NCI-H2107 treated with DMSO at 0.1 percent for 48 hours (cell line): ENCODE measurements around the gene PSMD12.
A peak's percentile ranks its signal among the peaks of the same experiment; 100 is the strongest.
"Not testable (repeated sequence)": the region's sequence is repeated elsewhere in the genome, so short reads cannot be mapped to it uniquely, and the experiment has no call there.

ENCODE experiments used
- DNase-seq: peaks from one replicate; lab custom pipeline; 2025; ENCODE audit not compliant: unreplicated experiment; lab: John Stamatoyannopoulos, UW

The PSMD12 gene

DNA sequence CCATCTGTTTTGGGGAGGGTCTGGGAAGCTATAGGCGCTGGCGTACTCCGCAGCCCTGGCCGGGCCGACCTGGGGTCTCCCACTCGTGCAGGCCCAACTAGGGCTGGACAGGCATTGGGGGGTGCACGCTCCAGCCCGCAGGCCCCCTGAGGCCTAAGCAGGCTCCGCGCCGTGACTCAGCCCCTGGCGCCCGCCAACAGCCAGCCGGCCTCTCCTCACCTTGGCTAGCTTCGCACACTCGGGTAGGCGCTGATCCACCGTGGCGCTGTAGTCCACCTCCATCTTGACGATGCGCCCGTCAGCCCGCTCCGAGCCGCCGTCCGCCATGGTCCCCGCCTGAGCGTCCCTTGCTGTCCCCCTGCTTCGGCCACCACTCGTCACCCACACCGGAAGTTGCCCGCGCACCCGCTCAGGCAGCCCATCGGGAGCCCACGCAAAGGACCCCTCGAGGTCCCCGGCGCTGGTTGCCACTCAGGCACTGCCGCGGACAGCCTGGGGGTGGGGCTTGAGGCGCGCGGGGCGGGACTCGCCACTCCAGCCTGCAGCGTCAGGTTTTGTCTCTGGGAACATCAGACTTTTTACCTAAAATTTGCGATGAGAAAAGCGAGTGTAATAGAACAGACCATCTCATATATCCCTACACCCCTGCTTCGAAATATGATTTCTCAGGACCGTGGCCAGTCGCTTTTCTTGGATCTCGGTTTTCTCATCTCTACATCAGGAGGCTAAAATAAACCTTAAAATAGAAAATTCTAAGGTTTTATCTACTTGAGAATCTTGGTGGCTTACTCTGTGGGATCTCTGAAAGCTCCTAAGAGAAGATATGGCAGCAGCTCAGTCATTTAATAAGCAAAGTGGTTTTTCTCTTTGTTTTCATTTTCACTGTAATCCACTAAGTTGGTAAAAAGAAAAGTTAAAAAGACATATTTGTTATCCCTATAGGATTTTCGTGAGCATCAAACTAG, at the start of gene PSMD12:
Gene PSMD12, minus strand, starts transcription at position 385 of the 965 bp plus-strand sequence. Its CDS starts 58 bp downstream, at position 327.
- DNase-seq = peak; percentile 44

DNA sequence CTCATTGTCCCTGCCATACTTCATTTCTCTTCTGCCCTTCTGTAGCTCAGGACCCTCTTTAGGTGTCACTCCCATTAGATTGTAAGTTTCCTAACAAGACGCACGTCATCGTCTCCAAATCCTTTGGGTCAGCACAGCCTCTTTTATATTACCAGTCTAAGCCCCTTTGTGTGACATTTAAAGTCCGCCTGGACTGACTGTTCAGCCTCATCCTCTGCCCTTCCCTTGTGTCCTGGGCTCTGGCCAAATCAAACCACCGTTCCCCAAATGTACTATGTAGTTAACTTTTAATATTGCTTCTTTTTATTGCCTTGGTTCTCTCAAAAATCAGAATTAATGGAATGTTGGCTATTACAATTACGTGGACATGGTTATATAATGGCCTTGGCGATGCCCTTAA, 48.9 kb upstream of the PSMD12 start:
- DNase-seq = no peak

DNA sequence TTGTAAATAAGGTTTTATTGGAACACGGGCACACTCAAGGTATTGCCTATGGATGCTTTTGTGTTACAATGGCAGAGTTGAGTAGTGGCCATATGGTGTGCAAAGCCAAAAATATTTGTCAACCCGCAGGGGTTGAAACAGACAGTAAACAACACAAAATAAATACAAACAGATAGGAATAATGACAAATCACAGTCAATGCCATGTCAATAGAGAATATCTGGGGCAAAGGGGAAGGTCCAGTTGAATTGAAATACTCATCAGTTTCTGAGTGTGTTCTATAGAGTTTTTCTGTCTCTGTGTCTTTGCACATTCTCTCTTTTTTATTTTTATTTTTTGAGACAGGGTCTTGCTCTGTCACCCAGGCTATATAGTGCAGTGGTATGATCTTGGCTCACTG, 48.2 kb upstream of the PSMD12 start:
- no peak for DNase-seq

DNA sequence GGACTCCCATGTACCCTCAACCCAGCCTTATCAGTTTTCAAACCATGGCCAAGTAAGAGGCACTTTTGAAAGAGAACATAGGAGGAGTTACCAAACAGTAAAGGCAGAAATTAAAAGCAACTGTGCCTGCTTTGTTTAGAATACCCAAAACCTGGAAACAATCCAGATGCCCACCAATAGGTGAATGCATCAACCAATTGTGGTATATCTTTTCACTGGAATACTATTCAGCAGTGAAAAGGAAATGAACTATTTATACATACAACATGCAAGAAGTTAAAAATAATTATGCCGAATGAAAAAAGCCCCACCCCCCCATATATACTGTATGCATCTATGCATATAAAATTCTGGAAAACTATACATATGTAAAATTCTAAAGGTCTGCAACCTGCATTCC, 47.8 kb upstream of the PSMD12 start:
- no peak for DNase-seq

DNA sequence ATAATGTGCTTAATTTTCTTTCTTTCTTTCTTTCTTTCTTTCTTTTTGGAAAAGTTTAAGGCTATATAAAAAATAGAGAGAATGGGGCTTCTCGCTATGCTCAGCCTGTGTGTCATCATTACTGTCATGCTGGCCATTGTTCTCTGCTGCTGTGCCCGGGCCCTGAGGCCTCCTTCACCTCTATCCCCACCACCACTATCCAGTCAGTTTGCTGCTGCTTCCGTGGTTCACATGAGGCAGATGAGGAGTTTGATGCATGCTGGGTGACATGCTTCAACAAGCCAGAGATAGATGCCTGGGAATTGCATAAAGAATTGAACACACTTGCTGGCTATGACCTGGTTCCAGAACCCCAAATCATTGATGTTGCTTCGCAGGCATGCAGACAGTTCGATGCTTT, 47.0 kb upstream of the PSMD12 start:
- DNase-seq = no peak

DNA sequence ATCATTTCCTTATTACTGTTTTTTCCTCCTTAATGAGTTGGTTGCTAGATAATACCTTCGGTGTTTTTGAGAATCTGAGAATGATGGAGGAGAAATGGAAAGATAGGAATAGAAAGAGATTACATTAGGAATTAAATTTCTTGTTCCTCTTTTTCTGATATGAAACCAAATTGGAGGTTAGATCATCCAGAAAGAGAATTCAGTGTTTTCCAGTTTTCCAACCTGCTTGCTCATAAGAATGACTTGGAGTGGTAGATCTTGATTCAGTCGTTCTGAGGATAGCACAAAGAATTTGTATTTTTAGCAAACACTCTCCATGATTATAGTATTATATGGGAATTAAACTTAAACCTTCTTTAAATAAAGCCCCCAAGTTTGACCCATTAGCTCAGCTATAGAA, 46.6 kb upstream of the PSMD12 start:
- DNase-seq = no peak

DNA sequence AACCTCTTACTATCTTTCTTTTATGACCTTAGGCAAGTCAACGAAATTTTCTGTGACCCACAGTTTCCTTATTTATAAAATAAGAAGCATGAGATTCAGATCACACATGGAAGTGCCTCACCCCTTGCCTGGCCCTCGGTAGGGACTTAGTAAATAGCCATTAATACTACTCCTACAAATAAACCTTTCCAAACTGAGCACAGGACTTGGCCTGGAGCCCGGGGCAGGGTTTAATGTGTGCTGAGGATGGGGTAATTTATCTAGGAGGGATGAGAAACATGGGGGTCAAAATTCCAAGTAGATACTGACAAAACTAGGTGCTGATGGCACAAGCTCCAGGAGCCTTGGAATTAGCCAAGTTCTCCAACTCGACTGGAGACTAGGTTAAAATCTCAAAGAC, 45.7 kb upstream of the PSMD12 start:
- DNase-seq = no peak

DNA sequence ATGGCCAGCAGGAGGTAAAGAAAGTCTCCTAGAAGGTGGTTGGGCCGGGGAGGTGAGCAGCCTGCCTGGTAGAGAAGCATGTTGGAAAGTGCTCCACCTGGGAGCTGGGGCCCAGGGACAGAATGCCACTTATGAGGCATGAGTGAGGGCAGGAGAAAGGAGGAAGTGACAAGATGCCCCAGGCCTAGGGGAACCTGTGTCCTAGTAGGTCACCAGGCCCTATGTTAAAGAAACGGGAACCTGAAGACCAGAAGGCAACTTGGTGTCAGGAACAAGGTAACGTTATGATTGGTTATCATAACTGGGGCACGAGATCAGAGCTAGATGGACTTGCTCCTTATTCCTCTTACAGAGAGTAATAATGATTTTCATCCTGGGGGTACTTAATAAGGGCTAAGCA, 45.0 kb upstream of the PSMD12 start:
- no peak for DNase-seq

DNA sequence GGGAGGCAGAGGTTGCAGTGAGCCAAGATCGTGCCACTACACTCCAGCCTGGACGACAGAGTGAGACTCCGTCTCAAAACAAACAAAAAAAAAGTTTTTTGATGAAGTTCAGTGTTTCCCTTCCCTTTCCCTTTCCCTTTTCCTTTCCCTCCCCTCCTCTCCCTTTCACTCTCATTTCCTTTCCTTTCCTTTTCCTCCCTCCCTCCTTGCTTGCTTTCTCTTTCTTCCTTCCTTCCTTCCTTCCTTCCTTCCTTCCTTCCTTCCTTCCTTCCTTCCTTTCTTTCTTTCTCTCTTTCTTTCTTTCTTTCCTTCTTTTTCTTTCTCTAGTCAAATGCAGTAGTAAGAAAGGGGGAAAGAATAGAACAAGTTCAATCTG, 42.1 kb upstream of the PSMD12 start:
- DNase-seq = not testable (repeated sequence)

DNA sequence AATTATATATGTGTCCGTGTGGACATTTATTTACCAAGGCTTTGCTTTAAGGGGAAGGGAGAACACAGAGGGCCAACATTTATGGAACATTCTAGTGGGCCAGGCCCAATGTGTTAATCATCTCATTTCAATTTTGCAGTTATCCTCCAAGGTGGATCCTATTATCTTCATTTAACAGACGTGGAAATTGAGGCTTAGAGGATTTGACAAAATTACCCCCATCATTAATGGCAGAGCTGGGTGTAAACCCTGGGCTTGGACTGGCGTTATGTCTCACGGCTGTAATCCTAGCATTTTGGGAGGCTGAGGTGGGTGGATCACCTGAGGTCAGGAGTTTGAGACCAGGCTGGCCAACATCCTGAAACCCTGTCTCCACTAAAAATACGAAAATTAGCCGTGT, 37.1 kb upstream of the PSMD12 start:
- DNase-seq = no peak

DNA sequence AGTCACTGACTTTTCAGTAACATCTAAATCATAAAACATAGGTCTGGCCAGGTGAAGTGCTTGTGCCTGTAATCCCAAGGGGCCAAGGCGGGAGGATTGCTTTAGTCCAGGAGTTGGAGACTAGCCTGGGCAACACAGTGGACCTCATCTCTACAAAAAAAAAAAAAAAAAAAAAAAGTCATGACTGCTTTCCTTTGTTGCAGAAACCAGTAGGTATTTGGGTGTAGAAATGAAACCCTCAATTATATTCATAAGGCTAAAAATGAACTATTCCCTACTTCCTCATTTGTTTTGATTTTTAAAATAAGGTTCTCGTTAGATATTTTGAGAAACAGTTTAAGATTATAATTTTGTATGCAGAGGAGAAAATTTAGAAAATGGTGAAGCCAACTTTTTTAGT, 36.7 kb upstream of the PSMD12 start:
- no peak for DNase-seq

DNA sequence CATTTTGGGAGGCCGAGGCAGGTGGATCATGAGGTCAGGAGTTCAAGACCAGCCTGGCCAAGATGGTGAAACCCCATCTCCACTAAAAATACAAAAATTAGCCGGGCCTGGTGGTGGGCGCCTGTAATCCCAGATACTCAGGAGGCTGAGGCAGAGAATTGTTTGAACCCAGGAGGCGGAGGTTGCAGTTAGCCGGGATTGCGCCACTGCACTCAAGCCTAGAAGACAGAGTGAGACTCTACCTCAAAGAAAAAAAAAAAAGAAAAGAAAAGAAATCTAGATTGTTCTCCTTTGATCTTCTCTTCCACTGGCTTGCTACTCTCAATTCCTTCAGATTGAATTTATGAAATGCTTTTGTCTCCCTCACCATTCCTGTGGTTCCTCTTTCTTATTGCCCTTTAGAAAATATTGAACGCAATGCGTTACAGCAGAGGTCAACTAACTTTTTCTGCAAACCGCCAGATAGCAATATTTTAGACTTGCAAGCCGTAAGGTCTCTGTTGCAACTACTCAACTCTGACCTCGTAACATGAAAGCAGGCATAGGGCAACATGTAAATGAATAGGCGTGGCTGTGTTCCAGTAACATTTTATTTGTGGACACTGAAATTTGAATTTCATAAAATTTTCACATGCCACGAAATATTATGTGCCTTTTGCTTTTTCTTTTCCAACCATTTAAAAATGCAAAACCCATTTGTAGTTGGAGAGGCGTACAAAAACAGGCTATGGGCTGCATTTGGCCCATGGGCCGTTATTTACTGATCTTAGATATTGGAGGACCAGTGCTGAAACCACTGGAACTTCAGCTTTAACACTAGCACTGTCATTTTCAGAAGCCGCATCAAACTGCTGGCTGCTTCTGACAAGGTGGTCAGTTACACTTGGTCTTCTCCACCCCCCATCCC, 35.5 kb upstream of the PSMD12 start:
- no peak for DNase-seq

DNA sequence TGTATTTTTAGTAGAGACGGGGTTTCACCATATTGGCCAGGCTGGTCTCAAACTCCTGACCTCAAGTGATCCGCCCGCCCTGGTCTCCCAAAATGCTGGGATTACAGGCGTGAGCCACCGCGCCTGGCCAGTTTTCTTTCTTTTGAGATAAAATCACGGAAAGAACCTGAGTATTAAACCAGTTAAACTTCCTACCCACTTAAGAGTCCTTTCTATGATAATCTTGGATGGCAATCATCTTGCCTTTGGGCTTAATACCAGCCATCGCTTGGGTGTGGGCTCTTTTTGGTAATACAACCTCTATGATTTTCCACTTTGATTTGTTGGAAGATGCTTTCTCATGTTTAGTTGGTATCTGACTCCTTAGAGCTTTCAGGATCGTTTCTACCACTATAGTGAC, 34.7 kb upstream of the PSMD12 start:
- no peak for DNase-seq

DNA sequence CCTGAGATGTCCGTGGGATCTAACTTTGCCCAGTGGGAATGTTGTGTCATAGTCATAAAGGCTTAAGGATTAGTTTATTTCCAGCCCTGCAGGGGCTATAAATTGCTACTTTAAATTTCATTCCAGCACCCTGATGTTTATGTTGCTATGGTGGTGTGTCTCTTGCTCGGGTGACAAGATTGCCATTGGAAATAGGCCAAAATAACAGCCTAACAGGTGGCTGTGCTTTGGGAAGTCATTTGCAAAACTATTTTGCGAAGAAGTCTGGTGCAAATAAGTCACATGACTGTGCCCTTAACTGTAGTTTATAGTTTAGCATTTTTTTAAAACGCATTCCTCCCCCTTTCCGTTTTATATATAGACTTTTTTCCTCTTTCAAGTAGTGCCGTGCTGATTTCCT, 33.8 kb upstream of the PSMD12 start:
- no peak for DNase-seq

DNA sequence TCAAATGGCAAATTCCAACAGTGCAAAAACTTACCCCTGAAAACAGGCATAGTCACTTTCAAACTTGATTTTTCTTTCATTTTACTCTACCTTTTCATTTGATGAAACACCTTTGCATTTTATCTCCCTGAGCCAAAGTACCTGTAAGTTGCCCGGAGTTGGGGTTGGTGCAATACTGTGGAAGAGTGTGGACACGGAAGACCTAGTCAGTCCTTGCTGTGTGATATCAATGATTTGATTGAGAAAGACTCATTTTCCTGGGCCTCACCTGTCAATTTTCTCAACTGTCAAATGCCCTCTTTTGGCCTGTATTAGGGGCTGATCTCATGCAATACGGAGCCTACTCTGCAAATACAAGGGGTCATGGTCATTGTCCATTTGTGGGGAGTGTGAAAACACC, 33.3 kb upstream of the PSMD12 start:
- DNase-seq = no peak

DNA sequence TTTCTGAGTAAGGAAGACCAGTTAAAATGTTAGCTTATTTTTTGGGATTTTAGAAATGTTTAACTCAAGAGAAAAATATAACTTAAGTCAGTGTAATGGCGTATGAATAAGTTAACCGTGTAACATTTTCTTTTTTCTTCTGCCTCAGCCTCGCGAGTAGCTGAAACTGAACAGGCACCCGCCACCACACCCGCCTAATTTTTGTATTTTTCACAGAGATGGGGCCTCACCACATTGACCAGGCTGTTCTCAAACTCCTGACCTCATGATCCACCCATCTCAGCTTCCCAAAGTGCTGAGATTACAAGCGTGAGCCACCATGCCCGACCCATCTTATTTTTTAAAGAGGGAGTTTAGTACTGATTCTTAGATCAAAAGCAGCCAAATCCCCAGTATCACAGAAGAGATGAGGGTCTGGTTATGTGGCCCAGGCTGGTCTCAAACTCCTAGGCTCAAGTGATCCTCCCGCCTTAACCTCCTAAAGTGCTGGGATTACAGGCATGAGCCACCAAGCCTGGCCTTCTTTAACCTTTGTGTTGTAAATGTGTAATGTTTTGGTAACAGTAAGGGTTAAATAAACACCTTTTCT, 27.5 kb upstream of the PSMD12 start:
- DNase-seq = no peak

DNA sequence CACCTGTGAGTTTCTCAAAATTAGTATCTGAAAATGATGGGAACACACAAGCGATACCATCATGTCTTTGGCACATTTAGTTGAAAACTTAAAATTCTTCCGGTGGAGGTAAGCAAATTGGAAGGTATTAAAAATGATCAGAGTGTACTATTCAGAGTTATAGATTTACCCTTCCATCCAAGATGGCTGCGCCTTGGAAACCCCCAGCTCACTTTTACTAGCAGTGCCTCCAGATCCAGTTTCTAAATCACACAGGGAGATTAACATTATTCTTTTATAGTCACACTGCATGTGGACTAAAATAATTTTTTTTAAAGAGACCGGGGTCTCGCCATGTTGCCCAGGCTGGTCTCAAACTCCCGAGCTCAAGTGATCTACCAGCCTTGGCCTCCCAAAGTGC, 25.7 kb upstream of the PSMD12 start:
- no peak for DNase-seq

DNA sequence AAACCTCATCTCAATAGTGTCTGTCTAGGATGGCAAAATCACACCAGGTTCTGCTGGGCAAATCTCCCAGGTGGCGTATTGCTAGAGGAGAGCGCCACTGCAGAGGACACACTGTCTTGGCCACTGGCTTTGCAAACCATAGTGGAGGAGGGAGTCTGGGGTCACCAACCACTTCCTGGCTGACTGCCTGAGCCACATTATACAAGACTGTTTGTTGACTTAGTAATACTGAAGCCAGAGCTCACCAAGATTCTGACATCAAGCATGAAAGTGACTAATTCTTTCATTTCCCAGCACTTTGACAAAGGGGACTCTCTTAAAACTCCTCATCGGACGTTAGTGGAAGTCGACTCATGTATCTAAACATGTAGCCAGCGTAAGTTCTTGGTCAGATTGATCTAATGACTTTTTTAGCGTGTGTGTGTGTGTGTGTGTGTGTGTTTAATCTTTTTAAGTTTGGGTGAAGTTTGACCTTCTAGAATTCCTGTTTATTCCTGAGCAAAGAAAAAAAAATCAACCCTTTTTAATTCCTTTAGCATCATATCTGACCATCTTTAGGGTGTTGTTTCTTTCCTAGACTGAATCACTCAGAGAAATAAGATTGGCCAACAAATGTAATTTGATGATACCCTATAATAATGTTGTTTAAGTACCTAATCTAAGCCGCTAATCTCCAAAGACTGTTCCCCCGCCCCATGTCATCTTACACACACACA, 24.4 kb upstream of the PSMD12 start:
- DNase-seq = no peak

DNA sequence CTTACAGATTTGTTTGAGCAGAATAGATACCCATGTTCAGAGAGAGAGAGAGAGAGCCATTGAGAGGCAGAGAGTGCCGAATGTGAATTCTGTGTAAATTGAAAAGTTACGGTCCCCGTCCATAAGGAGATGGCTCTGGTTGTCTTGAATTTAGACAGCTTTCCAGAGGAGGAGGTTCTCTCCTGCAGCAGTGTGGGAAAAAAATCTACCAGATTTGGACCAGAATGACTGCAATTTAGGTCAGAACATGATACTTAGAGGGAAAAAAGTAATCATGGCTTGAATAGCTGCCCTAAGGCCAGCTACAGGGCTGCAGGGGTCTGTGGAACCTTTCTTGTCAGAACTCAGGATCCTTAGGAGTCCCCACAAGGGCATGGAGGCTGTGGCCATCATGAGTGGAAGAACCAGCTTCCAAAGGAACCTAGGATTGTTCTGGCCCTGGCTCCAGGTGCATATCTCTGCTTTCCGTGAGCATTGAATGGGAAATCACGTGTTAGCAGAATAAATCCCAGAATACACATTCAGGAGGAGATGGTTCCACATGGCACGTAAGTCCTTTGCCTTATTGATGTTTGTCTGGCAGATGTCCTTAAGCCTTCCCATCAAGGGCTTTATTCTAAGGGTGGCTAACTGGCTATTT, 23.7 kb upstream of the PSMD12 start:
- no peak for DNase-seq

DNA sequence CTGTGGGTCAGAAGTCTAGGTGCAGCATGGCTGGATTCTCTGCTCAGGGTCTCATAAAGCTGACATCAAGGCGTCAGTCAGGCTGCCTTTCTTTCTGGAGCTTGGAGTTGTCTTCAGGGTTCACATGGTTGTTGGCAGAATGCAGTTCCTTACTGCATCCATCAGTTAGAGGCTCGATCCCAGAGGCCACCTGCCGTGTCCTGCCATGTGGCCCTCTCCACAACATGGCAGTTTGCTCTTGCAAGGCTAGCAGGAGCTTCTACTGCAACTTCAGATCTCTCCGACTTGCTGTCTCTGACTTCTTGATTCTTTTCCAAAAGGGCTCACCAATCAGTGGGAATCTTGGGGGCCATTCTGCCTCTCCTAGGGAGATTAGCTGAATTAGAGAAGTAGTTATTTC, 22.6 kb upstream of the PSMD12 start:
- DNase-seq = no peak
